GM12874 (cell line): ENCODE data around the gene CTNNA2.

Experiments used
- TF ChIP-seq, protein P1 (sequence below): IDR thresholded peaks from 2 replicates; pipeline ENCODE4 v1.5.1; 2011; ENCODE audit warnings: low read depth, mild to moderate bottlenecking, control low read depth, low read length, moderate library complexity; ENCODE audit not compliant: insufficient read depth

Gene CTNNA2

GRCh38 chr2:80114812-80115211, 602.0 kb downstream of the CTNNA2 start:
- TF ChIP-seq, protein P1, sequence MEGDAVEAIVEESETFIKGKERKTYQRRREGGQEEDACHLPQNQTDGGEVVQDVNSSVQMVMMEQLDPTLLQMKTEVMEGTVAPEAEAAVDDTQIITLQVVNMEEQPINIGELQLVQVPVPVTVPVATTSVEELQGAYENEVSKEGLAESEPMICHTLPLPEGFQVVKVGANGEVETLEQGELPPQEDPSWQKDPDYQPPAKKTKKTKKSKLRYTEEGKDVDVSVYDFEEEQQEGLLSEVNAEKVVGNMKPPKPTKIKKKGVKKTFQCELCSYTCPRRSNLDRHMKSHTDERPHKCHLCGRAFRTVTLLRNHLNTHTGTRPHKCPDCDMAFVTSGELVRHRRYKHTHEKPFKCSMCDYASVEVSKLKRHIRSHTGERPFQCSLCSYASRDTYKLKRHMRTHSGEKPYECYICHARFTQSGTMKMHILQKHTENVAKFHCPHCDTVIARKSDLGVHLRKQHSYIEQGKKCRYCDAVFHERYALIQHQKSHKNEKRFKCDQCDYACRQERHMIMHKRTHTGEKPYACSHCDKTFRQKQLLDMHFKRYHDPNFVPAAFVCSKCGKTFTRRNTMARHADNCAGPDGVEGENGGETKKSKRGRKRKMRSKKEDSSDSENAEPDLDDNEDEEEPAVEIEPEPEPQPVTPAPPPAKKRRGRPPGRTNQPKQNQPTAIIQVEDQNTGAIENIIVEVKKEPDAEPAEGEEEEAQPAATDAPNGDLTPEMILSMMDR = no peak

DNA sequence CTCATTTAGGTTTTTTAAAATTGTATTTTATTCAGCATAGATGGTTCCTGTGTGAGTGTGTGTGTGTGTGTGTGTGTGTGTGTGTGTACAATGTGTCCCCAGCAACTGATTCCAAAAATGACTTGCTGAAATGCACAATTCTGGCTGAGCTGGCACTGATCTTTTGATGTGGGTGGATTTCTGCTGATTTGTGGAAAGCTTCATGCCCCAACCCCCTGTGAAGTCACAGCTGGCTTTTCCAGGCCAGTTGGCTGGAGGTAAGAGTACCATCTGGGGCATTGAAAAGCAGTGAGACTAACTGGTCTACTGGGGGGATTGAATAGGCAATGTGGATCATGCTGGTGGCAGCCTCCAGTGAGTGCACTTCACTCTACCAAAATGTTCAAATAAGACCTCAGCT, 604.5 kb downstream of the CTNNA2 start:
- TF ChIP-seq, protein P1 = no peak

DNA sequence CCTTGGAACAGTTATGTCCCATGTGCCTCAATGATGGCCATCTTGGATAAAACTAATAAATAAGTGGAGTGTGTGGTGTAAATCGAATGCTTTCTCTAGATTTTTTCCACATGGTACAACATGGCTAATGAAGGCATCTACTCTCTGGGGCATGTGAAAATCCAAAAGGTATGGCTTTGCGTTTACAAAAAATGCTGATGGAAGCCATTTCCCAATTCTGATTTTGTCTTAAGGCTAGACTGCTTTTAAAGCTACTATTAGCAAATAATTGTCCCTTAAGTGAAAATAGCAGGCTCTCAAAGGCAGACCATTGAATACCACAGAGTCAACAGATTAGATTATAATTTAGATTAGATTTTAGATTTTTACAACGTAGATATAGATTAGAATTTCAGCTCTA, 608.0 kb downstream of the CTNNA2 start:
- TF ChIP-seq, protein P1 = no peak

GRCh38 chr2:80122675-80123074, 609.8 kb downstream of the CTNNA2 start:
- TF ChIP-seq, protein P1 = no peak

DNA sequence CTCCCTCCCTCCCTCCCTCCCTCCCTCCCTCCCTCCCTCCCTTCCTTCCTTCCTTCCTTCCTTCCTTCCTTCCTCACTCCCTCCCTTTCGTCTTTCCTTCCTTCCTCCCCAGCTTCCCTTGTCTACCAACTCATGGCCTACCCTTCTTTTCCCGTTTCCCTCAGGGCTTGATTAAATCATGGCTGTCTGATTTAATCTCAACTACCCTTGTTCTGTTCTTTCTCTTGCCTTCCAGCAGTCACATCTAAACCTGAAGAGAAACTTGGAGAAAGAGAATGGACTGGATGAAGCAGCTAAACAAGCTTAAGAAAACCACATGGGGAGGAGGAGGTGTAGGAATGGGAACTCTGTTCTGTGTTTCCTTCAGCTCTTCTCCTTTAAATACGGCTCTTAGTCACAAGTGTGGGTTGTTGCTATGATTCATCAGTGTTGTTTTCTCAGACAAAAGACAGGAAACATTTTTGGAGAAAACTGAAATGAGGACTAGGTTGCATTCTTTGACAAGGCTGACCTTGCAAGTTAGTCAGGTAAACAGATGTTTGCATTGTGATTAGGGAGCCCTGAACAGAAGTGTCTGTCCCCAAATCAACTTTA, 613.8 kb downstream of the CTNNA2 start:
- TF ChIP-seq, protein P1 = no peak

DNA sequence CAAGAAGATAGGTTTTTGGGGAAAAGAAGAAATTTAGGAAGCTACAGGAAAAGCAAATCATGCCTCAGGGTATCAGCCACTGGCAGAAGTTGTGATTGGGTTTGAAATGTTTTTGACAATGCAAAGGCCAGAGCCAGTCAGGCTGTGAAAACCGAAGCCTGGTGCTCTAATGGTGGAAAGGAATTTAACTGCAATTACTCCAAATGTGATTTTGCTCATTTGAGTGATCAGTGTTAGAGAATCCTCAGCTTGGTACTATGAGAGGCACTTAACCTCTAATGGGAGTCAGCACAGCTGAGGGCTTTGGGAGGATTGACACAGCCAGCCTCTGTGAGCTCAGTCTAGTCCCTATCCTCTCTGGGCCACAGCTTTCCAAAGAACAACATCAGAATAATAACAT, 615.2 kb downstream of the CTNNA2 start:
- TF ChIP-seq, protein P1 = no peak

- TF ChIP-seq, protein P1 = no peak
These were observed 619.4 kb downstream of the CTNNA2 start for GRCh38 chr2:80132281-80132680.
